ENCODE results near the gene ANKH.
A peak's percentile ranks its signal among the peaks of the same experiment; 100 is the strongest.
"Not testable (repeated sequence)": the region's sequence is repeated elsewhere in the genome, so short reads cannot be mapped to it uniquely, and the experiment has no call there.

Gene ANKH

DNA sequence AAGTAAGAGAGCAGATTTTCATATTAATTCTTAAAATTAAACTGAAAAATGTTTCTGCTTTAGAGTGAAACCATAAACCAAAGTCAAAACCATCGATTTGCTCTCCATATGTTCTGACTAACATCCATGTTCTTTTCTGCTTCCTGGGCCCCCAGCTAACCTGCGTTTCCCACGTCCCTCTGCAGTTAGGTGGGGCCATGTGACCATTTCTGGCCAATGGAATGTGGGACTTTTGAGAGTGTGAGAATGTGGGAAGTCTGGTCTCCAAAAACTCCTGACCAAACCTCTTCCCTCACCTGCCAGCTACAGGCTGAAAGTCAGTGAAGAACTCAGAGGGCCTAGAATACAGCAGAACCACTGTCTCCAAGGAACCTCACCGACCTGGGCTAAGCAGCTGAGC lies 44.9 kb downstream of the ANKH start:
- DNase-seq (ENCODE audit: low read depth): no peak

DNA sequence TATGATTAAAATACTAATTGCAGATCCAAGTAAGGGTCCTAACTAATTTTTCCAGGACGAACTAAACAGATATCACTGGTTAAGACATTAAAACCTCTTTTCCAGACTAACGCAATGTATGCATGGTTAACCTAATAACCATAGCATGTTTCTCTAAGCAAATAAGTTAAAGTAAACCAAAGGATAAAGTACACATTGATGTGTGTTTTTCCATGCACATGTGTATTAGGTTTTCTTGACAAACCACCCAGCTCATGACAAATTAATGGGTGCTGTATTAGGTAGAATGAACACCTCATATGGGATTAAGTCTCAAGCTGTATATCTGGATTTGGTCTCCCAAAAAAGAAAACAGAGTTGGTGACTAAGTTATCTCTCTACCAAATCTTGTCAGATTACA lies 45.6 kb downstream of the ANKH start:
- no peak for DNase-seq (ENCODE audit: low read depth)

DNA sequence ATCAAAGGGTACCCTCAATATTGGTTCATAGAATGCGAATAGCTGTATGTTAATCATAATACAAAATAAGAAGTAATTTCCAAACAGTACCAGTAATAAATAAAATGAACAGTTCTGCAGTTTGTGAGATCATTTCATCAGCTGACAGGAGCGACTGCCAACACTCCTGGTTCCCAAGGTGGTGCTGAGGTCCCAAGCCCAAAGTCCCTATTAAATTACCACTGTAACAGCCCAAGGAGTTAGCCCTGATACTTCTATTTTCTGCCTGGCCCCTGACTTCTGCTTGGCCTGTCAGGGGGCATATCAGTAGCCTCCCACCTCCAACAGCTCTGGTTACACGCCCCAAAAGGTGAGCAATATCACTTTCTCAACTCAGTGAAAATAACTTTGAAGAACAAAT lies 47.1 kb downstream of the ANKH start:
- no peak for DNase-seq (ENCODE audit: low read depth)

DNA sequence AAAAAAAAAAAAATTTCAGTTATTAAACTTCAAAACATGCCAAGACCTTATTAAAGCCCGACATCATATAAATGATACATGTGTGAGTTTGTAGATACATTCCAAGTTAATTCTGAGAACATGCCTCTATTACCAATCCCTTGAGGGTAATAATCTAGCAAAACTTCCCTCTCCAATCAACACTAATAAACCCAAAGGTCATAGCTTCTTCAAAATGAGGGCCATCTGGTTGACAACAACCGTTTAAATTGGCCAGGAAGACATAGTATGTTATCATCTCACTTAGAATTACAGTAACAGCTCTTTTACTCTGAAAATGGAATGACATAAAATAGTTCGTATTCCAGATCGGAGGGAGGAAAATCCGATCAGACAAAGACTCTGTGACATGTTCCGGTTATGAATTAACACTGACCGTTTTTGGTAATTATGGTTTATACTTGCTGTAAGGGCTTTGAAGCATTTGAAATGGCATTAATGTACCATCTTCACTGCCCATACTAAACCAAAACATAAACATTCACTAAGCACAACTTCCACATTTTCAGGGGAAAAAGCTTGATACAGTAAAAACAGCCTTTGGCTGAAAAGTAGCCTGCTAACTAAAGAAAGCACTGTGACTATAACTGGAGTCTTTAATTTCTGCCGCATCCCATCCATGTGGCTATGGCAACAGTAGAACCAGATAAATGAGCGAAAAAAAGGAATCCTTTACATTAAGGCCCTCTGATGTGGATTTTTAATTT lies 50.3 kb downstream of the ANKH start:
- no peak for DNase-seq (ENCODE audit: low read depth)

DNA sequence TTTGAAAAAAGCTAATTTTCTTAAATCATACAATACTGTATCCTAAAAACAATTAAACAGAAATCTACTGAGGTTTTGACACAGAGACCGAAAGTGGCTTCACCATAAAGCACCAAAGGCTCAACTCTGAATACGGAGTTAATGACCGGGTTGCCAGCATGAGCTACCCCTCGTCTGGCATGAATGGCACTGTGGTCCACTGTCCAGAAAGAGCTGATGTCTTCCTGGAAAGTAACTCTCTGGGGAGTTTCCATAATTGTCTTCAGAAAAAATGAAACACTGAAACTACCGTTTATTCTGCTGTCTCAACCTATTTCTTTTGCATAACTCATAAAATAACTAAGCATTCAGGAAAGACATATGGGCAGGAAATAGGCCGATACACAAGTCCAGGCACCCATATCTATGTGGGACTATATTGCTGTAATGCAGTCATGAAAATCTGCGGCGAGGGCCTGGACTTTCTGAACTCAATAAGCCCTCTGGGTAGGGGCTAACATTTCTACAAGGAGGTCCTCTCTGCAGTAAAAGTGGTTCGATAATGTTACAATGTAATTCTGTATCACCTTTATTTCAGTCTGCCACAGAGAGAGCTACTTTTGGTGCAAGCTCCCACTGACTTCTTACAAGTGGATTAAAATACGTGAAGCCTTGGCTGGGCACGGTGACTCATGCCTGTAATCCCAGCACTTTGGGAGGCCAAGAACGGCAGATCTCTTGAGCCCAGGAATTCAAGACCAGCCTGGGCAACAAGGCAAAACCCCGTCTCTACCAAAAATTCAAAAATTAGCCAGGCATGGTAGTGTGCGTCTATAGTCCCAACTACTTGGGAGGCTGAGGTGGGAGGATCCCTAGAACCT lies 52.4 kb downstream of the ANKH start:
- DNase-seq (ENCODE audit: low read depth): no peak

DNA sequence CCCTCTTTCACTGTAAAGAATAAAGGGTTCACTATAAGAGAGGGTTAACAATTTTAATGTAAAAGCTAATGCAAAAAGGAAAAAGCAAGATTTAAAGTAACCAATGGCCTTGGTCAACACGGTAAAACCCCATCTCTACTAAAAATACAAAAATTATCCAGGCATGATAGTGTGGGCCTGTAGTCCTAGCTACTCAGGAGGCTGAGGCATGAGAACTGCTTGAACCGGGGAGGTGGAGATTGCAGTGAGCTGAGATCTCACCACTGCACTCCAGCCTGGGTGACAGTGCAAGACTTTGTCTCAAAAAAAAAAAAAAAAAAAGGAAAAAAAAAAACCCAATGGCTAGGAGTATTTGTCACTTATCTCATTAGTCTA lies 53.8 kb downstream of the ANKH start:
- not testable (repeated sequence) for DNase-seq (ENCODE audit: low read depth)

DNA sequence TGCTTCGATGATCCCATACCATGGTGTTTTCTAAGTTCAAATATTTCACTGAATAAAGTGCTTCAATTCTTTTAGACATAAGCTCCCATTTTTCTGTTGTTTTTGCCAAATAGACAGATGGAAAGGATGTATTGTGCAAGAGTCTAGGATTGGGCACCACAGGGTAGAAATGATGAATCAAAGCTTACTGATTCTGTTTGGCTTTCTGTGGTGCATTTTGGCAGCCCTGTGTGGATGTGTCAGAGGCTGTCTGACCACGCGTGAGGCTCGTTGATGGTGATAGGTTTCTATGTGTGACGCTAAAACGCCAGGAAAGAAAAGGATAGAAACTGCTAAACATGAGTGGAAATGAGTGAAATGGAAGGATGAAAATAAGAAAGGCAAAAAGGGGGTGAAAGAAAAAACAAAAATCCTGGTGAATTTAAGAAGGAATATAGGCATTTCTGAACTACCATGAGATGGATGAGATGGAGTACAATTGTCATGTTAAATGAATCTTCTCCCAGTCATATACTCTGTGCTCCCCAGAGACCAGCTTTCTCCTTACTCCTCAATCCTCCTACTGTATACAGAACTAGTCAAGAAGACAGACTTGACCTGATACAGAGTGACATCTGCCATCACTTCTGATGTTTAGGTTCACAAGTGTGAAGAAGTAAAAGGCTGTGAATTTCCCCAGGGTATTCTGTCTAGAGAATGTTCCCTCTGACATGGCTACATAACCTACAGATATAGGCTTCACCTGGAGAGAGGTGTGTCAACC lies 54.4 kb downstream of the ANKH start:
- no peak for DNase-seq (ENCODE audit: low read depth)

DNA sequence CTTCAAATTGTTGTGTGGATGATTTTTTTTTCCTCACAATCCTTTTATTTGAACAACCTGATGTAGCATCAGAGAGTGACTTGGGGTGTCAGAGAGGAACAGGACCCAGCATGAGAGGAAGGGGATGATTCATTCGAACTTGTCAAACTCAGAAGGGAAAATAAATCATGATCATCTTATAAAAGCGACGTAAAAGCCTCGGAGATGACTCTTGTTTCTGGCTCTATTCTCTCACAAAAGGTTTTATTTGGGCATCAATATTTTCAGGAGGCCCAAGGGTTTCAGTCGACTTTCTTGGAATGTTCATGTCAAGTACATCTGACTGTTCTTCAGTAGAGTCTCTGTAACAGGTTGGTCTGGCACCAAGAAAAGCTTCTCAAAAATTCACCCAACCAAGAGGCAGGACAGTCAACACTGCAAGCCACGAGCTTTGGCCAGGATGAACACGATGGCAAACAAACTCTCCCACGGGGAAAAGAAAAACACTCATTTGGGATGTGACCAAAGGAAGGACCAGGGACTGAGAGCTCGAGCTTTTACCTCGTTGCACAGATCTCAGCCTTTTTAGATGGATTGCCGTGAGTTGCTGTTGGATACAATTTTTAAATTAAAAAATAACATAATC lies 55.1 kb downstream of the ANKH start:
- DNase-seq (ENCODE audit: low read depth): no peak

DNA sequence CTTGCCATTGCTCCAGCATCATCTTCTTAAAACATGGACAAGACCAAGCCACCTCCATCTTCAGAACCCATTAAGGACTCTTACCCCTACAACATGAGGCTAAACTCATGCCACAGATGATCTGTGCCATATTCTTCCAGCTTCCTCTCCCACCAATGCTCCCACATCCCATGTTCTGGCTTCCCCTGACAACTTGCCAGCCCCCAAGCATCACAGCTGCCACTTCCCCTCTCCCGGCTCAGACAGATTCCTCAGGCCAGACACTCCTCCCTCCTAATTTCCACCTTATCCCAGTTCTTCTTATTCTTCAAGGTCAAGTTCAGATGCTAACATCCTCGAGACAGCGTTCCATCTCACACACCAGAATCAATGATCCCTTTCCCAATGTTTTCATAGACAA lies 57.8 kb downstream of the ANKH start:
- DNase-seq (ENCODE audit: low read depth): no peak

DNA sequence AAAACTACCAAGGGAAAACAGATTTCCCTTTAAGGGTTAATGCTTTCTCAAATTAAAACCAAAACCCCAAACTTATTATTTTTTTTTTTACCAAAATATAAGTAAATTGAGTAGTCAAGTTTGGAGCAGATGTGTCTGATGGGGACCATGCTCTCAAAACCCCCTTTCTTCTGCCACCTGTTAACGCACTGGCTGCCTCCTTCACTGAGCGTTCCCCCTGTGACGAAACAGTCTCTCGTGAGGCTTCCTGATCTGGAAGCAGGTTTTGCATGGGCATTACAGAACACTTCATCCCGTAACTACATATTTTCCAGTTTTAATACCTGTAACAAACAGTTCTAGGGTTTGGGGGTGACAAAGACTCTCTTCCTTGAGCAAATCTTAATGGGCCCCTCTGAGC lies 59.4 kb downstream of the ANKH start:
- no peak for DNase-seq (ENCODE audit: low read depth)

DNA sequence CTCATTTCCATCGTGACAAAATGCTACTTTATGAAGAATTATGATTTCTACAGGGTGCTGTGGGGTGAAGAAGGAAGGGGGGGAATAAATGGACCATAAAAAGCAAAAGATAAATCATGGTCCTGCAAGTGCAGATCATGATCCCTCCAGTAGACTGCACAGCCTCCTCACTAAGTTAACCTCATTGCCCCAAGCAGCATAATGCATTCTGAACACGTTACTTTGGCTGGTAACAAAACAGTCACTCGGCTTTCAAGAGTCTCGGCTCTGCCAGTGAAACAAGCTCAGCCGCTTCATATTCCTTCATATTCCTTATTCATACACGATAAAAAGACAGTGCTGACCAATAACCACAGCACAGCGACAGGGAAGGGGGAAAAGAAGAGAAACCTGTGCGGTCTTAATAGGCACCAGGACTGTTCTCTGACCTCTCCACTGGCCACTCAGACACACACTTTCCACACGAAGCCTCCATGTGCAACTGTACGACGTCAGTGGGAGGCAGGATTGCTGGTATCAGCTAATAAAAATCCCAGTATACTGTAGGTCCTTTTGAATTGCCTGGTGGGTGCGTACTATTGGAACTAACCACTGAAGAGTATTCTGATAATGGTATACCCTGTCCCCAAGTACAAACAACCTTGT lies 60.5 kb downstream of the ANKH start:
- DNase-seq (ENCODE audit: low read depth): no peak

DNA sequence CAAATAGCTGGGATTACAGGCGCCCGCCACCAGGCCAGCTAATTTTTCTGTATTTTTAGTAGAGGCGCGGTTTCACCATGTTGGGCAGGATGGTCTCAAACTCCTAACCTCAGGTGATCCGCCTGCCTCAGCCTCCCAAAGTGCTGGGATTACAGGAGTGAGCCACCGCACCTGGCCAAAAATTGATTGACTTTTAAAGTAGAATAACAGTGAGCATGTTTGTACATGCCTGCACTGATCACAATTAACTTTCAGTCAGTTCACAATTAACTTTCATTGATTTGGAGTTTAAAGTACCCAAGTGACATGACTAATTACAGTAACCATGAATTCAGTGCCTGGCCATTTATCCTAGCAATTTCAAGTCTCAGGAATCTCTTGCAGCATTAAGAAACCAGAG lies 61.3 kb downstream of the ANKH start:
- no peak for DNase-seq (ENCODE audit: low read depth)

DNA sequence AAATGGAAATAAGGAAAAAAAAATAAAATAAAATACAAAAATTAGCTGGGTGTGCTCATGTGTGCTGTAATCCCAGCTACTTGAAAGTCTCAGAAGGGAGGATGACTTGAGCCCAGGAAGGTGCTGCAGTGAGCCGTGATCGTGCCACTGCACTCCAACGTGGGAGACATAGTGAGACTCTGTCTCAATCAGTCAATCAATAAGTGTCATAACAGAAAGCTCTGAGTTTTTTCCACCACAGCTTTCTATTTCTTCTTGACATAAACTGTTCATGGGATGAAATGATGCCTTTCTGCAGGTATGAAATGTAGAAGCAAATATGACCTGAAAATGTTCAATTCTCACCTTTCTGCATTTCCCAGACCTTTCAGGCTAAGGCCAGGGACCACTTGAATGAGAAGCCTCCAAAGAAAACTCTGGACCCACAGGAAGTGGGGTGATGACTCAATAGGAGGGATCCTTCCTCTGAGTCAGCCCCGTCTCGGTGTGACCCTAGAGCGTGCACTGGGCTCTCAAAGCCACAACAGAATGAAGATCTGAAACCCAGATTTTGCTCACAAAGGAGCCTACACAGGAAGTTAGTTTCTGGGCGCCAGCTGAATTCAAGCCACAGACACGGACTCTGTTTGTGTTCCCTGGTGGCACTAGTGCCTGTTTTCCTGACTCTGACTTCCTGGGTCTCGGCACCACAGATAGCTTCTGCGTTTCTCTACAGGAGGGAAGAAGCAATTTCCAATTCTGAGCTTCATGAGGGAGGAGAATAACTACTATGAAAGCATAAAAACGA lies 62.0 kb downstream of the ANKH start:
- peak; percentile 20 for DNase-seq (ENCODE audit: low read depth)

DNA sequence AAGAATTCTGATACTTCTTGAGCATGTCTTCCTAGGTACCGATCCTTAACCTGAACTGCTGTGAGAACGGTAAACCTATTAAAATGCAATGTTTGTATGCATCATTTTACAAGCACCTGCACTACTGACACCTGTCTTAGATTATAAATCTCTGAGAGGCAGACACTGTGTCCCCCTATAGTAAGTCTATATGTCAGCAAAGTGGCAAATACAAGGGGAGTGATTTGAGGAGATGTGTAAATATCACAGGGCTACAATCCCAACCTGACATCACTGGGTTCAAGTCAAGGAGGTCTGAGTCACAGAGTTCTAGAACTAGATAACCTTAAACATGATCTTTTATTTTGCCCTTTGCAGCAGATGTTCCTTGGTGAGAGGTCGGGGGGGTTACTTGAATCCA lies 64.1 kb downstream of the ANKH start:
- no peak for DNase-seq (ENCODE audit: low read depth)

DNA sequence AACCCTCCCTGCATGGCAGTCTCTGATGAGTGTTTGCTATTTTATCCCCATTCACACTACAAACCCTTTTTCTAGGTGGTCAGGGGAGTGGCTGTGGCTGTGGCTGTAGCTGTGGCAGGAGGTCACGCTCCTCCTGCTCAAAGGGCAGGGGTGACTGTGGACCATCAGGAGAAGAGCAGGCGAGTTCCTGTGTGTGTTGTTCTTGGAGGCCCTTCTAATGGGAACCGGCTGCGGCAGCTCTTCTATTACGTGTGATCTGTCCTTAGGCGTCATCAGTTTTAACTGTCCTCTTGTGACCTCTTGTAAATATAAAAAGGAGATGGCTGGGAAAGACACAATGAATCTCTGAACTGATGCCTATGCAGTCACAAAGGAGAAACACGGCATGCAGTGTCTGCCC lies 65.1 kb downstream of the ANKH start:
- no peak for DNase-seq (ENCODE audit: low read depth)

DNA sequence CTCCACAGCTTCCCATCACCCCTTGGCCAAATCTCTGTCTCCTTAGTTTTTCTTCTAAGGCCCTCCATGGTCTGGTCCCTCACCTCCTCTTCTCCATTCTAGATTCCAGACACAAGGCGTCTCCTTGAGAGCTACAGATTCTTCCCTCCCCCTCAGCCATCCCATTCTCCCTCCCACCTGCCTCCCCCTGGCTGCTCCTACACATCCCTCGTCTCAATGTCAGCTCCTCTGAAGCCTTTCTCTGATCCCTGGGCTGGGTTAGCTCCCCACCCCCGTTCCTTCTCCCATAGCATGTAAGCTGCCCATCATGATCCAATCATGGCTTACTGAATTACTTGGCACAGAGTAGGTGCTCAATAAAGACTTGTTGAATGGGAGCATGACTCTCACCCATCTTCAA lies 69.0 kb downstream of the ANKH start:
- DNase-seq (ENCODE audit: low read depth): no peak

DNA sequence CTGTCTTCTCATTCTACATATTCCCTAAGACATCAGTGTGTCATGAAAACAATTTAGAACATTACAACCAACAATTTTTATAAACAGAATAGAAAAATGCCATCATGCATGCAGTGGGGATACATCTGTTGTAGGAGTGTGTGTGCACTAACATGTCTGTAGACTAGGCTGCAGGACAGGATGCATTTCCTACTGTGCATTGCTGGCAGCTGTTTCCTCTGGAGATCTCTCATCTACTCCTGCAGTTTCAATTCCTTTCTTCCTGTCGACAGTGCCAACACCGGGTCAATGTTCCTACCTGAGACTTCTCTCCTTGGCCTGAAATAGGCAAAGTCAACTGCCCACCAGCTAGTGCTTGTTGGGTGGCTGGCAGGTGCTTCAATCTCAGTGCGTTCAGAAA lies 69.8 kb downstream of the ANKH start:
- DNase-seq (ENCODE audit: low read depth): no peak

DNA sequence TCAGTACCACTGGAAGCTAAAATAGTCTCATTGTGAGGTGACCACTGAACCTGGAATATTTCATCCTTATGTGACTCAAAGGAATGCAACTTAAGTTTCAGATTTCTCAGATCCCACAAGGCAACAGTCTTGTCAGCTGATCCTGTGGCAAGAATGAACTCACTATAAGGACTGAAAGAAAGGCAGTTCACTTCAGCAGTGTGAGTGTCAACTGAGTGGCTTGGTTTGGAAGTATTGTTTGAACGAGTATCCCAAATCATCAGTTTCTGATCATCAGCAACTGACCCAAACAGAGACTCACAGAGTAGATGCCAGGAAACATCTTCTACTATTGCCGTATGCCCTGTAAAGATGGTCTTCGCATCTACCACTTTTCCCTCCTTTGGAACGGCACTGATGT lies 74.2 kb downstream of the ANKH start:
- DNase-seq (ENCODE audit: low read depth): not testable (repeated sequence)

DNA sequence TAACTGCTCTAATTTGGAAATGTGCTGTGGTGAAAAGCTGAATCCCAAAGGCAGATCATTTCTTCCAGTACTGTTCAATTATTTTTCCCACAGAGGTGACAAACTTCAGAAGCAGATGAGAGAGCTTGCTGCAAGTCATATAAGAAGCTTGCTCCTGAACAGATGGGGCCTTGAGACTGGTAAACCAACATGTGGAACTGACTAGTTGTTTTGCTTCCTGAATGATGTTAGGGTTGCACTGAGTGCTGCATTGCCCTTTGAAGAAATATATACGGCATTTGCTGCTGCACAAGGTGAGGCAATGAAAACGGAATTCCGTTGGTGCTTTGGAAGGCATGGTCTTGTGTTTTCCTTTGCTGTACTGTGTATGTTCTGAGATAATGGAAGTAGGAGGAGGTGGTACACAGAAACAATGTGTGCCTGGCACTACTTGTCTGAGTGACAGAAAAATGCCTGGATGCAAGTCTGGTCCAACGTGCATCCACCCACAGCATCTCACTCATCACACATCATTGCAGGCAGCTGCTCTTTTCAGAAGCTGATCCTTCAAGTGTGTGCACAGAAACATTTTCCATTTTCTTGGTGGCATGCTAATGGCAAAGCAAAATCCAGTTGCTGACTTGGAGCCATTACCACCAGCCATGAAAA lies 76.9 kb downstream of the ANKH start:
- no peak for DNase-seq (ENCODE audit: low read depth)

DNA sequence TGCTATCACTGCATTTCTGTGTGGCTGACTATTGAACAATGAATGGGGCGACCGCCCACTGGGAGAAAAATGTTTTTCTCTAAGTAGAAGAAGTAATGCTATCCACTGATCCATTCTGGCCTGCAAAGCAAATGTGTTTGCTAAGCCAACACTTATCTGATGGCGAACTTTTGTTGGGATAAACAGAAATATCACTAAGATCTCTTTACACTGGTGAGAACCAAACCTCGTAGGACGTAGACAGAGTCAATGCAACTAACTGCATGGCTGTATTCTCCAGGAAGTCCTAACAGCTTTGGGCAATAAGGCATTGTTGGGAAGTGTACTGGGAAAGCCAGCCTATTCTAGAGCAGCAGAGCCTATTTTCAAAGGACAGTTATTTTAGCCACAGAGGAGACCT lies 77.7 kb downstream of the ANKH start:
- no peak for DNase-seq (ENCODE audit: low read depth)

DNA sequence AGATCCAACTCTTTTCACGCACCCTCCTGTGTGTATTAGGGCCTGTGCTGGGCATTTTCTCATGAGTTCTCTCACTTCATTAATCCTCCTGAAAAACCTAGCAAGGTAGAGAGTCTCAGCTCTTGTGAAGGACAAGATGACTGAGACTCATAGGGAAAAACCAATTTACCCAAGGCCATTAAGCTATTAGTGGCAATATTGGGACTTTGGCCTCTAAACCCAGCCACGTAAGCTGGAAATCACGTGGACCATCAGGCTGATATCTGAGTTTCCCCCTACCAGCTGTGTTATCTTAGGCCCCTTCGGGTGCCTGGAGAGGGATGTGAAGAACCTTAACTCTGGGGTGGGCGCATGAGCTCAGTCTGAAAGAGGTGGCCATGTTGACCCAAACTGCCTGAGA lies 80.7 kb downstream of the ANKH start:
- no peak for DNase-seq (ENCODE audit: low read depth)

All from CMK (cell line).